Left kidney (tissue), 2 donors: ENCODE results near the gene PTPN20. TPM values are rescaled to one million over a fixed set of nuclear protein-coding genes. Genes with fewer than 3 reads are reported as not detected.
"Not testable (repeated sequence)": the region's sequence is repeated elsewhere in the genome, so short reads cannot be mapped to it uniquely, and the experiment has no call there.

Experiments used
- DNase-seq: peaks from one replicate; pipeline ENCODE4 v3.0.0-alpha.2; 2013
- polyA plus RNA-seq: library from polyadenylated mRNA; unstranded; fragments of 120-200 nt; gene quantifications from one replicate; pipeline ENCODE4 v1.2.1, GENCODE V29; 2013; ENCODE audit not compliant: insufficient read length

Gene PTPN20
- polyA plus RNA-seq, 1 donor, result 7.3 TPM

DNA sequence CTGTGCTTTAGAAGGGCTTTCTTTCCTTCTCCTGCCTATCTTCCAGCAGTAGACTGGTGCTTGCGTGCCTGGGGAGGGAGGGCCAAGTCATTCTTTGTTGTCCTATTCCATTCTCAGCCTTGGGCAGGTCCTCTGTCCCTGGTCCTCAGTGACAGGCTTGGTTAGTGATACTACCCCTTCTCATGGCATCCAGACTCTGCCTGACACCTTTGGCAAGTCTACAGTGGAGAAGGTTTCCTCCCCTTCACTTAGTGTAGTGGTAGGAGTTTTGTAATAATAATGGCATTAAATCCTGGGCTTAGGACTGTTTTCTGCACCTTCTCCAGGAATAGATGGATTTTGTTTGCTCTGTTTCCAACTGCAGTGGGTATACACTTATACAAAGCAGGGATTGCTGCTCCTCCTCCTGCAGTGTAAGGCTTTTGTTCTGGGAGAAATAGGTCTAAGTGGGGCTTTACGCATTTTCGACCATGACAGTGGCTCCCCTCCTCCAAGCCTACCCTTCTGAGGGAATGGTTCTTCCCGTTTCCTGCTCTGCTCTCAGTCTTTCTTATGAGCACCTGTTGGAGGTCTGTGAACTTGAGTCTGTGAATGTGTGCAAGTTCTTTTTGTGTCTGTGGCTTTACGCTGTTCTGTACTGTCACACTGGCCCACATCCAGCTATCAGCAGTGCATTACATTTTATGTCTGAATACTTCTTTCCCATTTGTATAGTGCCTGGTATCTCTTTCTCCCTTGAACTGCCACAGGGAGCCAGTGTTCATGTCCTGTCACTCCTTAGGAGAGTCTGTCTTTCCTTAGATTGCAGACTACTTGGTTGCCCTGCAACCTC lies 37.7 kb downstream of the PTPN20 start:
- not testable (repeated sequence) for DNase-seq

DNA sequence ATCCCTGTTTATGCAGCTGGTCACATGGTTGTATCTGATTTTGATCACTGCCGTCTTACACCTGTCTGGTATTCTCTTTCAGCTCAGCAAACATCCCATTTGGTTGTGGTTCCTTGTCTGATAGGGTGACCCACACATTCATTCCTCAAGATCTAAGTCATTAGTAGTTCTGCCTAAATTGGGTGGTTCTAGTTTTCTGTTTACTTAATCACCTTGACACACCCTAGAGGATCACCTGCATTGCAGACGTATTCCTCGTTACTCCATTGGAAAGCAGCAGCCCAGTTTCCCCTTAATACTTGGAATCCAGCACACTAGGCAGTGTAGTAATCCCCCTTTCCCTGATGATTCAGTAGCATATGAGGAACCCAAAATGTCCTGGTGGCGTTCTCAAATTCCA lies 41.3 kb downstream of the PTPN20 start:
- DNase-seq, result not testable (repeated sequence)

DNA sequence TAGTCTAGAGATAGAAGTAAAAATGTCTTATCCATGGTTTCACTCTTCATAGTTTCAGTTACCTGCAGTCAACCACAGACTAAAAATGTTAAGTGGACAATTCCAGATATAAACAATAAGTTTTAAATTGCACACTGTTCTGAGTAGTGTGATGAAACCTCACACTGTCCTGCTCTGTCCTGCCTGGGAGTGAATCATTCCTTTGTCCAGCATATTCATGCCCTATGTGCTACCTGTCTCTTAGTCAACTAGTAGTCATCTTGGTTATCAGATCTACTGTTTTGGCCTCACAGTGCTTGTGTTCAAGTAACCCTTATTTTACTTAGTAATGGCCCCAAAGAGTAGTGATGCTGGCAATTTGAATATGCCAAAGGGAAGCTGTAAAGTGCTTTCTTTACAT lies 49.5 kb downstream of the PTPN20 start:
- not testable (repeated sequence) for DNase-seq

DNA sequence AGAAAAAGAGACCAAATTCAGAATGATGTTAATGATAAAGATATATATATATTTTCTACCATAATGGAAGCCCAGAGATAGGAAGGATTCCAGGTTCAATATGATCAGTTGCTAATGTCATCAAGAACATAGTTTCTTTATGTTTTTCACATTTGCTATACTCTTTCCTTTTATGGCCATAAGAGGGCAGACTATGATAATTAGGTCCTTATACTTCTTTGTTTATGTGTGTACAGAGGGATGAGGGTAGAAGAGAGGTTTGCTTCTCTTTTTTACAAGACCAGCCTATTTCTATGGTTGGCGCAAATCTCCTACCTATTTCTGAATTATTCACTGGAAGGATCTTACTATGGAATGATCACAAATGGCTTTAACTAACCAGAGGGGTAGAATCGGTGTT lies 52.1 kb downstream of the PTPN20 start:
- not testable (repeated sequence) for DNase-seq

DNA sequence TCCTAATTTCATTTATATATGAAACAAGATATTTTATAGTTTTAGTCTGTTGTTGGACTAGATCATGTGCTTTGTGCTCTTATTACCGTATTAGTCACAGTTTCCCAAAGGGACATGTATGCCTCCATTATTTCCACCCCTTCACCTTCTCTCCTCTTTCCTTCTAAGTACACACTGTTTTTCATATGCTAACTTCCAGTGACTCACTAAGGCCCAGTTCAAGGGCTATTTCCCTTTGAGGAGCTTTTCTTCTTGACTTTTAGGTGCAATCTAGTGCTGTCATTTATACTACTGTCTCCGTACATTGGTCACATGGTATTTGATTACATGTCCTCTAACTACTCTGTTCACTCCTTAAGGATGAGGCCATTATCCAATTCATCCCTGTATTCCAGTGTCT lies 55.8 kb downstream of the PTPN20 start:
- DNase-seq, result not testable (repeated sequence)

DNA sequence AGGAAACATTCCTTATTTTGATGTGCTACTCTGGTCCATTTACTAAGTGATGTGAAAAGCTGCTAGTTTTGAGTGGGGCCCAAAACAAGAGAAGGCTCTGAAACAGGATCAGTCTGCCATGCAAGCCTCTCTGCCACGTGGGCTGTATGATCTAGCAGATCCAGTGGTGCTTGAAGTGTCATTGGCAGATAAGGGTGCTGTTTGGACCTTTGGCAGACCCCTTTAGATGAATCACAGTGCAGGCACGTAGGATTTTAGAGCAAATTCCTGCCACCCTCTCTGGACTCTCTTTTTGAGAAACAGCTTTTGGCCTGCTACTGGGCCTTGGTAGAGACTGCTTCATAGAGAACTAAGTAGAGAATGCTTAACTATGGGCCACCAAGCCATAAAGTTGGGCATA lies 69.0 kb downstream of the PTPN20 start:
- DNase-seq, result not testable (repeated sequence)

DNA sequence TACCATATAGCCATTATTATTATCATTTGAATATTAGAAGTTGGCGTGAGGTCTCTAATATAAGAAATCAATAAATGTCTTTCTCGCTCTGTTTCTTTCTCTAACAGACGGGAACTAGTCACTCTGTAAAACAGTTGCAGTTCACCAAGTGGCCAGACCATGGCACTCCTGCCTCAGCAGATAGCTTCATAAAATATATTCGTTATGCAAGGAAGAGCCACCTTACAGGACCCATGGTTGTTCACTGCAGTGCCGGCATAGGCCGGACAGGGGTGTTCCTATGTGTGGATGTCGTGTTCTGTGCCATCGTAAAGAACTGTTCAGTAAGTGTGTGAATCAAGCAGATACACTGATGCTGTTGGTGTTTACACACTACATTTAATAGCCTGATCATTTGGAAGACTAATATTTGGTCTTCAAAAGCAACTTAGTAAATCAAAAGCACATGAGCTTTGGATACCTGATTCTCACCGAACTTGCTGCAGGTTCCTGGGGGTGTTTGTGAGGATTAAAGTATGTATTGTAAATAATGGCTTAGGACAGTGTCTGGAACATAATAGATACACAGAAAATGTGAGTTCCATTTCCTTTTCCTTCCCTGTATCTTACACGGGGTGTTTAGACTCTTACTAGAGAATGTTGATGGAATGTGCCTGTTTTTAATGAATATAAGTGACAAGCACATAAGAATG lies 76.2 kb downstream of the PTPN20 start:
- not testable (repeated sequence) for DNase-seq

DNA sequence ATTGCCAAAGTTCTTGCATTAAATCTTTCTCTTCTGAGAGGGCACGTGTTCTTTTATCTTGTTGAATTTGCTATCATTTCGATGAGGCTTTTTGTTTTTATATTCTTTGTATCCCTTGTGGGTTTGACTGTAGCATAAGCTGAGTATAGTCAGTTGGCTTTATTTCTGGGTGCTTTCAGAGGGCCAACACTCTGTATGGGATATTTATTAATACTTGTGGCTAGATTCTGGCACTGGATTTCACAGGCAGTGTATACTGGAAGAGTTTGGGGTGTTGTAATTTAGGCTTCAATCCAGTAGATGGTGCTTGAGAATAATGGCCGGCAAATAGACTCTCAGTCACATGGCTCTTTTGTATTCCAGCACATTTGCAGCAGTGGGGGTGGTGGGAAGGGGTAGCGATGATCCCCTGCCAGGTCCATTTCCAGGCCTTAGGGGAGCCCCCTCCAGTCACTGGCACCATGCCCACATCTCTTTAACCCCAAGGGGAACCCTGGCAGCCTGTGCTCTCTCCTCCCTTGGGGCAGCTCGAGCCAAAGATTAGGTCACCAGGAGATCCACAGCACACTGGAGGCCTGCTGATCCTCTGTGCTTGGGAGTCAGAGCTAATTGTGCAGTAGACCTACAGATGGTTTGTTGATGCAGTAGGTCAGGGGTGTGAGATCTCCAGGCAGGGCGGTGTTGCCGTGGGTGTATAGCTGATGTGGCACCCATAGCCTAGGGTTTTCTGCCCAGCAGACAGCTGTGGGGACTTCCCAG lies 81.8 kb downstream of the PTPN20 start:
- DNase-seq, result no peak

DNA sequence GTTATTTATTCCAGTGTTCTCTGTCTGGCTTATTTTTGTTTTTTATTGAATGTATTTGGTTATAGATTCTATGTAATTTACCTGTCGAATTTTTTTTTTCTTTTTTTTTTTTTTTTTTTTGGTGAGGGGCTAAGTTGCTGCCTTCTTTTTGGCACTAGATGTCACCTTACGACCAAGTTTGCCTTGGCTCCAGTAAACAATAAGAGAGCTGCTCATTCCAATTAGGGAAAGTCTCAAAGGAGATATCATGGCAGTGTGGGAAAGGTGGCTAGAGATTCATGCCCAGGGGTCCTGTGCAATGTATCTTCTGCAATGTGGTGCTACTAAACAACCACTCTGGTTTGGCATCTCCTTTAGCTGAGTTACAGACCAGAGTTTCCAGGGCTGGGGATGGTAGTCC lies 84.0 kb downstream of the PTPN20 start:
- DNase-seq, result no peak

DNA sequence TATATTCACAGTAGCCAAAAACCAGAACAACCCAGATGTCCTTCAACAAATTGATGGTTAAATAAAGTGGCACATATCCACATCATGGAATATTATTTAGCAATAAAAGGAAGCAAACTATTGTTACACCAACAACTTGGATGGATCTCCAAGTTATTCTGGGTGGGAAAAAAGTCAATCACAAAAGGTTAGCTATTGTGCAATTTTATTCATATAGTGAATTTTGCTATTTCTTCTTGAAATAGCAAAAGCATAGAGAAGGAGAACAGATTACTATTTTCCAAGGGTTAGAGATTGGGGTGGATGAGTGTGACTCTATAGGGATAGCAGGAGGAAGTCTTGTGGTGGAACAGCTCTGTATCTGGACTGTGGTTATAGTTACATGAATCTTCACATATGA lies 87.0 kb downstream of the PTPN20 start:
- DNase-seq, result no peak

DNA sequence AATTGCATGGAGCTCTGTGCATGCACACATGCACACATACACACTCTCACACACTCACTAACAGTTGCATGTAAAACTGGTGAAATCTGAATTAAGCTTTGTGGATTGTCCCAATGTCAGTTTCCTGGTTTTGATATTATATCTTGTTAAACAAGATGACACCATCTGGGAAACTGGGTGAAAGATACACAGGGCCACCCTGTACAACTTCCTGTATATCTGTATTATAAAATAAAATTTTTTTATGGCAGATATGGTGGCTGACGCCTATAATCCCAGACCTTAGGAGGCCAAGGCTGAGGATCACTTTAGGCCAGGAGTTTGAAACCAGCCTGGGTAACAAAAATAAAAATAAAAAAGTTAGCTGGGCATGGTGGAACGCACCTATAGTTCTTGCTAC lies 87.4 kb downstream of the PTPN20 start:
- DNase-seq, result no peak

DNA sequence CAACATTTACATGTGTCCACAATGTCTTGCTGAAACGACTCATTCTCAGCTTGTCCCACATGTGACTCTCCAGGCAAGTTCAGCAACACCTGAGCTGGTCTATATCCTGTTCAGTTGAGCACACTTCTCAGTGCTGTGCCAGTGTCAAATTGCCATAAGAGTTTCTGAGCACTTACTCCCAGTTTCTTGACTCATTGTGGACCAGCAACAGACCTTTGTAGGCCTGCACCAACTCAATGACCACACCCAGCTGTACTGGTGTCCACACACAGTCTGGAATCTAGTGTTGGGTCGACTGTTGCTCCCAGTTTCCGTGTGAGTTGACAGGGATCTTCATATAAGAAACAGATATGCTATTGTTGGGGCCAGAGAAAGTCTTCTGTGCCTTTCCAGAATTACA lies 88.0 kb downstream of the PTPN20 start:
- no peak for DNase-seq

DNA sequence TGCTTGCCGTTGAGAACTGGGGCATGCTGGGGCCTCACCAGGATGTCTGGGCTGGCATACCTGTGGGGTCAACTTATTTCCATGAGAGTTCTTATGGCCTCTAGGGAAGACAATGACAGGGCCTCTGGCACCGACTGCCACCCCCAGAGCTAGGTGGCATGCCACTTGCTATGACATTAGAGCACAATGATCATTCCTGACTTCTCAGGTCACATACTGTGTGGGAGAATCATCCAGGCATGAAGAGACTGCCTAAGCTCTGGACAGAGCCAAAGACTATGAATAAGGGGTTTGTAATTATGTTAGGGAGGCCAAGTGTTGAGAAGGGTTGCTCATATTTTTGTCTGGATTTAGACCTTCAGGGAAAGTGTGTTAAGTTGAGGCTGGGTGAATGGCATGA lies 97.5 kb downstream of the PTPN20 start:
- no peak for DNase-seq

DNA sequence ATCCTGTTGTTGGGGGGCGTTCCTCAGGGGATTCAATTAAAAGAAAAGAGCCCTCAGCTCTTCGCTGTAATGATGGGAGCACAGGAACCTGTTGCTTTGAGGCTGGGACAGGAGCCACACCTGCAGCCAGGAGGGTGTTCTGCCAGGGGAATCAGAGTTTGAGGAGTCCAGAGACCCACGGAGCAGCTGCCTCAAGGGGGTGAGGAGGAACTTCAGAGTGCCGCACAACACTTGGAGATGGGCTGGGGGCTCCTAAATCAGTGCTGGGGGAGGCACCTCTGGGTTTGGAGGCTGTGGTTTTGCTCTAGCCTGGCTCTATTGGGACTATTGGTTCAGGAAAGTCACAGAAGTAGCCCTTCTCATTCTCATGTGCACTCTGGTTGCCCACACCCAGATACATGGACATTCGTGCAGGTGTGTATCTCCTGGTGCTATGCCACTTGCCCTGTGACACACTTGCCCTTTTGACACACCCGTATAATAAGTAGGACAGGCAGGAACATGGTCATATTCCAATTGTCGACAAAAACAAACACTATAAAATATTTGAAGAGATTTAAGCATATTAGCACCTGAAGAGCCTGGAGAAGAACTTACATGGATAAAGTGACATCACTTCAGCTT lies 98.1 kb downstream of the PTPN20 start:
- no peak for DNase-seq

DNA sequence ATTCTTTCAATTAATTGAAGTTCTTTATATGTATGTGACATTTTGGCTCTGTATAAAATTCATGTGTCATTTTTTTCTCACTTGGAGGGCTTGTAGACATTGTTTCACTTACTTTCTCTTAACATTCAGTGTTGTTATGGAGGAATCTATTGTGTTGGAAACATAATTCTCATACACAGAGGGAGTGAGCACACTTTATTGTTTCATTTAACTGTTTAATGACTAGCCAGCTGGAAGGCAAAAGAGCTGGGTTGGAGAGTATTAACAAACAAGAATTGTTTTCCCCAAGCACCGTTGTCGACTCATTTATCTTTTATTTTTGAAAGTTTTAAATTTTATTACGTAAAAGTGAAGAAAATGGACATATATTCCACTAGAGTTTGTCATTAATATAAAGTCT lies 98.8 kb downstream of the PTPN20 start:
- no peak for DNase-seq

DNA sequence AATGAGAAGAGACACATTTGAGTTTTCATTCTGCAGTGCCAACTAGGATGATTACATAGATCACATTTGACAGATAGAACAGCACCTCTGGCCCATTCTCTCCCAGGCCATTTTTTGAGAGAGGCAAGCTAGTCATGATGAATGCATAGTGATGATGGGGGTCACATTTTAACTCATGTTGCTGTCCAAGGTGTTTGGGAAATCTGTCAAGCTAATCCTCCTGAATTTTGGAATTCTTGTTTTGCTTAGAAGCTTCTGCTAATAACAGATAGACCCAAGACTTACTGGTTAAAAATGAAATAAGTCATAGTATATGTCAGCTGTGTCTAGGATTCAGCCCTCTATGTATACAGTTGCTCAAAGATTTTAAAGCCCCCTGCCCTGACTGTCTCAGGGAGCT lies 101.0 kb downstream of the PTPN20 start:
- DNase-seq, result no peak

DNA sequence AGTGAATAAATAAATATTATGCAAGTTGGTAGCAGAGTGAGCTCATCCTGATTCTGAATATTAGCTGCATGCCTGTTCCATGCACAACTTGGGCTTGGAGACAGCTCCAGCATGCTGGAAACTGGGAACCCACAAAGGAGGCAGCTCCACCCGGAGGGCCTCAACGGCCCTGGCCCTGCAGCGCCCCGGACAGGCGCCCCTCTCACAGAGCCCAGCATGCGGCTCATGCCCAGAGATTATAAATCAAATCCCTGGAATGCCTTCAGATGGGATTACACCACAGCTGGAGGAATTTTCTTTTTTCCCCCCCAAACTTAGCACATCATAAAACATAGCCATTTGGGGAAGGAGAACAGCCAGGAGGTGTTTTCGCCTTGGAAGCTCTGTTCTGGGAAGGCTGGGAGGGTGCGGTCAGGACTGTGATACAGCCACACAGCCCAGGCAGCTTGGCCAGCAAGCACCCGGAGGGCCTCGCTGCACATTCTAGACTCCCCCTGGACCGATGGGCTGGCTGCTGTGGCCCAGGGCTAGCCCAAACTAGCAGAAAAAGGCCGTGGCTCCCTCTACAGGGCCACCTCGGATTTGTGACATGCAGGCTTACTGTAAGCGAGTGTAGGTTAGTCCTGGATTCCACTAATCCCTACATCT lies 102.4 kb downstream of the PTPN20 start:
- no peak for DNase-seq

DNA sequence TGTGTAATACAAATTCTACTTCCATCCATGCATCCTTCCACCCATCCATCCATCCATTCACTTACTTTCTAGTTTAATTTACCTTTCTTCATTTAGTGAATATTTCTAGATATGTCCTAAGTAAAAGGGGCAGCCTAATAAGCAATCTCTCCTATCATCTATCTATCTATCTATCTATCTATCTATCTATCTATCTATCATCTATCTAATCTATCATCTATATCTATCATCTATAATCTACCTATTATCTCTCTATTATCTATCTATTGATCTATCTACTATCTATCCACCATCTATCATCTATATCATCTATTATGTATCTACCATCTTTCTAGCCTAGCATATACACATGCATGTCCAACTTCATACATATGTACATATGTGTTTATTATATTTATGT lies 104.2 kb downstream of the PTPN20 start:
- DNase-seq, result no peak

DNA sequence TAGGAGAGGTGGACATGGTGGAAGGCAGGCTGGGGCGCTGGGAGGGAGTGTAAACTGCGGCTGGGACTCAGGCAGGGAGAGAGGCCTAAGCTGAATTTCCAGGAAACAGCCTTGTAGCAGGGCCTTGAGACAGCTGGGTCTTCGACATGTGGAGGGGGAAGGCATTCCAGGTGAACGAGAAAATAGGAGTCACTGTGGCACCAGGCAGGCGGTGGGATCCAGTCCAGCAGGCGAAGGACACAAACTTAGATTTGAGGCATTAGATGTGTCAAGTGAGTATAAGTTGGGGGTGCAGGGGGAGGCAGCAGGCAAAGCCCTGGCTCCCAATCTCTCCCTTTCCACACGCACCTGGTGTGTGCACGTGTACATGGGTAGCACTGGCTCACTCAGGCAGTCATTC lies 105.3 kb downstream of the PTPN20 start:
- no peak for DNase-seq

DNA sequence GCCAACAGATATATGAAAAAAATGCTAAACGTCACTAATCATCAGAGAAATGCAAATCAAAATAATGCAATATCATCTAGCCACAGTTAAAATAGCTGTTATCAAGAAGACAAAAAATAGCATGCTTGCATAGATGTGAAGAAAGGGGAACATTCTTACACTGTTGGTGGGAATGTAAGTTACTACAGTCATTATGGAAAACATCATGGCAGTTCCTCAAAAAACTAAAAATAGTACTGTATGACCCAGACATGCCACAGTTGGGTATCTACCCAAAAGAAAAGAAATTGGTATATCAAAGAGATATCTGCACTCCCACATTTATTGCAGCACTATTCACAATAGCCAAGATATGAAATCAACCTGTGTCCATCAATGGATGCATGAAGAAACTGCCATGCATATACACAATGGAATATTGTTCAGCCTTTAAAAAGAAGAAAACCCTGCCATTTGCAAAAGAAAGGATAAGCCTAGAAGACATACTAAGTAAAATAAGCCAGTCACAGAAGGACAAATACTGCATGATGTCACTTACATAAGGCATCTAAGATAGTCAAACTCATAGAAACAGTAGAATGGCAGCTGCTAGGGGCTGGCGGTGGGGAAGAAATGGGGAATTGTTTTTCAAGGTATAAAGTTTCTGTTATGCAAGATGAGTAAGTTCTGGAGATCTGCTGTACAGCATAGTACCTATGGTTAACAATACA lies 107.0 kb downstream of the PTPN20 start:
- DNase-seq, result no peak
